Mucosa of descending colon (tissue), 3 donors: ENCODE measurements around the gene GNAO1. TPM values are rescaled to one million over a fixed set of nuclear protein-coding genes. Genes with fewer than 3 reads are reported as not detected.
A peak's percentile ranks its signal among the peaks of the same experiment; 100 is the strongest.

Source experiments
- ATAC-seq: fragments of 200-7000 bp; cut with Tn5 transposase; one replicate; pipeline ENCODE4 v1.9.1; 2020; ENCODE audit warnings: mild to moderate bottlenecking, moderate library complexity
- DNase-seq, 3 donors: peaks; one replicate each; pipeline ENCODE4 v3.0.0-alpha.2; 2020
- H3K36me3 ChIP-seq: fragments of 200-600 bp; one replicate; pipeline ENCODE4 v1.8.0; 2021; ENCODE audit warnings: low read depth, mild to moderate bottlenecking
- H3K4me1 ChIP-seq: fragments of 200-600 bp; one replicate; pipeline ENCODE4 v1.8.0; 2021; ENCODE audit warnings: low read depth, mild to moderate bottlenecking
- H3K4me3 ChIP-seq: fragments of 200-600 bp; one replicate; pipeline ENCODE4 v1.8.0; 2021; ENCODE audit warnings: mild to moderate bottlenecking
- H3K9me3 ChIP-seq: fragments of 200-600 bp; one replicate; pipeline ENCODE4 v1.8.0; 2021; ENCODE audit warnings: mild to moderate bottlenecking
- CTCF ChIP-seq: fragments of 200-600 bp; IDR thresholded peaks from one replicate; pipeline ENCODE4 v1.8.0; 2022; ENCODE audit warnings: antibody characterized with exemption, mild to moderate bottlenecking
- intact Hi-C, 2 donors: fragments of 100-400 bp; cut with DNase I in 1 of 2; cut with micrococcal nuclease in 1 of 2; formaldehyde crosslinking; loops; one replicate each; pipeline versions ENCODE4 v1.11.0 to v1.11.1; 2022; cut with DNase I, micrococcal nuclease
- total RNA-seq, 3 donors: library from RNA; stranded (reverse); fragmentation: NEBNext Ultra II Directional in 2 of 3; extraction: Animal tissue kit (Norgen Biotek cat#: 25700) in 2 of 3; gene quantifications; one replicate each; pipeline versions ENCODE4 v1.2.1 to v1.2.4, GENCODE V29; 2021 to 2023
- donor health status: DM: no; HTN: no; CAD: no; lungs with moderate emphysema.
- donor health status: DM: no; HTN: no; CAD: no.
- donor health status: DM: no; HTN: yes; CAD: no.

The GNAO1 gene
- total RNA-seq, 3 donors from 2014 or later: 8.3 to 113 (median 9.8) TPM

- TF ChIP-seq CTCF: no peak
- no peak overlapping the region for H3K4me3 ChIP-seq
- no peaks in the 10 kb centered on the region for H3K4me1 ChIP-seq
- H3K9me3 ChIP-seq: no peaks in the 10 kb centered on the region
- peak in 2 of 3 donors; percentile 71 to 74 for DNase-seq
- no peaks in the 10 kb centered on the region for H3K36me3 ChIP-seq
- peak; percentile 79 for ATAC-seq
- intact Hi-C loops: no loop called here
These were observed 141.3 kb downstream of the GNAO1 start for GRCh38 chr16:56332464-56333079.

GRCh38 chr16:56334761-56335160 is 143.5 kb downstream of the GNAO1 start:
- no peaks in the 10 kb centered on the region for H3K4me1 ChIP-seq
- H3K4me3 ChIP-seq: no peak overlapping the region
- ATAC-seq (no peak), DNase-seq (peak in 1 of 3 donors; percentile 25)
- H3K36me3 ChIP-seq: no peaks in the 10 kb centered on the region
- TF ChIP-seq CTCF: no peak
- H3K9me3 ChIP-seq: no peaks in the 10 kb centered on the region
- intact Hi-C loops: no loop called here

- H3K4me3 ChIP-seq: no peak overlapping the region
- TF ChIP-seq CTCF: no peak
- H3K36me3 ChIP-seq: no peaks in the 10 kb centered on the region
- no peaks in the 10 kb centered on the region for H3K4me1 ChIP-seq
- H3K9me3 ChIP-seq: no peaks in the 10 kb centered on the region
- no peak for ATAC-seq
- DNase-seq: peak in 1 of 3 donors; percentile 26
- intact Hi-C loops: no loop called here
These were observed 144.9 kb downstream of the GNAO1 start for GRCh38 chr16:56336071-56336688.

GRCh38 chr16:56336711-56337110 is 145.4 kb downstream of the GNAO1 start:
- ATAC-seq: no peak
- no peaks in the 10 kb centered on the region for H3K36me3 ChIP-seq
- no peaks in the 10 kb centered on the region for H3K4me1 ChIP-seq
- H3K4me3 ChIP-seq: no peak overlapping the region
- H3K9me3 ChIP-seq: no peaks in the 10 kb centered on the region
- DNase-seq: peak in 1 of 3 donors; percentile 29
- intact Hi-C loops: no loop called here
- no peak for TF ChIP-seq CTCF

GRCh38 chr16:56337131-56337857 is 146.0 kb downstream of the GNAO1 start:
- H3K4me3 ChIP-seq: no peak overlapping the region
- DNase-seq (peak in 1 of 3 donors; percentile 17), ATAC-seq (no peak)
- H3K9me3 ChIP-seq: no peaks in the 10 kb centered on the region
- TF ChIP-seq CTCF: no peak
- no peaks in the 10 kb centered on the region for H3K36me3 ChIP-seq
- intact Hi-C loops: no loop called here
- no peaks in the 10 kb centered on the region for H3K4me1 ChIP-seq
